Measurements from ENCODE around the gene B9D1. TPM values are rescaled to one million over a fixed set of nuclear protein-coding genes. Genes with fewer than 3 reads are reported as not detected.

Gene B9D1
- total and polyA plus RNA-seq, 9 of the 15 experiments (the other 6 are each of a cell fraction or from before 2014, with no cell fraction given) = 8.9 to 28.0 (median 17.9) TPM

DNA sequence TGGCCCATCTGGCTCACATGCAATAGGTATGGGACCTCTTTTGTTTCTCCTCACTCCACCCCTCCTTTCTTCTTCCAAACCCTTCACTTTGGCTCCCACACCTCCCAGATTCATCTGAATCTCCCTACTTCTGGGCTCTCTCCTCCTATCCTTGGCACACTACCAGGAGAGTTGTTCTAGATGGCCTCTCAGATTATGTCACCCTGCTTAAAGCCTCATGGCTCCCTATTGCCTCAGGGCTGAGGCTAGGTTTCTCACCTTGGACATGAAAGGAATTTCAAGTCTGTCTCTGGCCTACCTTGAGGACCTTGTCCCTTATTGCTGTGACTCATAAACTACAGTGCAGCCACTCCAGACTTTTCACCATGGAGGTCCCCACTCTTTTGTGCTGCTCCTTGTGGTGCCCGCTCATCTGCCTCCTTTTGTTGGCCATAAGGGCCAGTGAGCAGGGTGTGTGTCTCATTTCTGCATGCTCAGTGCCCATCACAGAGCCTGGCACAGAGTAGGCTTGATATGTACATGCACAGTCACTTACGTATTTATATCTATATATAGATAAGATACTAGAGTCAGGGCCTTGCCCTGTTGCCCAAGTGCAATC, 25.5 kb upstream of the B9D1 start:
- TF ChIP-seq EZH2 (IDR thresholded peaks at IDR 0.05; ENCODE audit: borderline replicate concordance, low read depth, low read length) = no peak
- H3K4me1 ChIP-seq (replicated peaks in 1 of 2; ENCODE audit: control insufficient read depth in 2 of 2, insufficient read depth in 2 of 2, low read length in 2 of 2) = peaks cover 3 to 27% of the 10 kb centered on the region in 2 experiments; a peak in 4 of 5 replicates
- no peak for FAIRE-seq
- no peak overlapping the region for H2AFZ ChIP-seq (ENCODE audit: low read depth, low read length)
- no peaks in the 10 kb centered on the region for H3K79me2 ChIP-seq (ENCODE audit: control insufficient read depth, insufficient read depth, low read length)
- no peaks in the 10 kb centered on the region; the same call in 1 of the 3 replicates for H3K36me3 ChIP-seq (ENCODE audit: control insufficient read depth, insufficient read depth, low read length)
- intact Hi-C loops (cut with micrococcal nuclease) = no loop called here
- H4K20me1 ChIP-seq (replicated peaks; ENCODE audit: control insufficient read depth, insufficient read depth, low read length) = no peaks in the 10 kb centered on the region
- ChIA-PET POLR2A (interaction anchor here (1.0 kb wide), 1 partner anchor 129 kb away, joined by 3 read pairs; no protein-coding TSS in a partner anchor), CTCF (ENCODE audit: low intra/inter-chr PET ratio) (no interaction called here)
- H3K4me3 ChIP-seq = no peak overlapping the region
- in situ Hi-C loops (cut with MboI) = no loop called here
- no peaks in the 10 kb centered on the region for H3K9me3 ChIP-seq (replicated peaks; ENCODE audit: control insufficient read depth, insufficient read depth, low read depth, low read length)
- no peak overlapping the region for H3K27ac ChIP-seq (ENCODE audit: extremely low read depth, low read depth, low read length)
- H3K9ac ChIP-seq (ENCODE audit: insufficient read depth in 1 of 2, low read depth in 2 of 2, low read length in 2 of 2) = no peak overlapping the region
- 75% methylated on average over 2 of the region's 2 CpGs for WGBS (ENCODE audit: insufficient coverage, low coverage, missing lambda C conversion rate)
- H3K9me1 ChIP-seq (ENCODE audit: control insufficient read depth, insufficient read depth, low read length) = no peaks in the 10 kb centered on the region
- BruUV-seq (replicated peaks) = no TSS peak
- DNase-seq (ENCODE audit: extremely low read depth in 1 of 4, low spot score in 3 of 4) = no peak
- no peaks in the 10 kb centered on the region for H3K27me3 ChIP-seq (ENCODE audit: control insufficient read depth in 2 of 2, insufficient read depth in 2 of 2, low read length in 2 of 2)
- no peak overlapping the region for H3K4me2 ChIP-seq (ENCODE audit: insufficient read depth, low read length)
- ATAC-seq = no peak

- no TSS peak for BruUV-seq (replicated peaks)
- DNase-seq (ENCODE audit: extremely low read depth in 1 of 4, low spot score in 3 of 4) = no peak
- no peak within 1 kb of the TSS for H3K4me2 ChIP-seq (ENCODE audit: insufficient read depth, low read length)
- no peaks in the 10 kb centered on the region for H3K79me2 ChIP-seq (ENCODE audit: control insufficient read depth, insufficient read depth, low read length)
- no peaks in the 10 kb centered on the region for H3K9me1 ChIP-seq (ENCODE audit: control insufficient read depth, insufficient read depth, low read length)
- ATAC-seq = peak; percentile 50
- in situ Hi-C loops (cut with MboI) (no loop called here), intact Hi-C loops (cut with micrococcal nuclease) (no loop called here)
- ChIA-PET CTCF (ENCODE audit: low intra/inter-chr PET ratio) (no interaction called here), POLR2A (interaction anchor here (1.9 kb wide), 1 partner anchor 9 kb away, joined by 9 read pairs; the partner anchor contains the start of gene MAPK7)
- H3K4me3 ChIP-seq = no peak within 1 kb of the TSS
- no peak within 1 kb of the TSS for H2AFZ ChIP-seq (ENCODE audit: low read depth, low read length)
- 0 out of 2 replicates have a peak, but pooled peaks have one; percentile 47 for TF ChIP-seq ZNF589 (CRISPR knock-in tag; IDR thresholded peaks at IDR 0.05; ENCODE audit: low read depth)
- TF ChIP-seq ZNF766 (CRISPR knock-in tag; conservative IDR thresholded peaks at IDR 0.05) = 0 out of 2 replicates have a peak, but pooled peaks have one; percentile 31
- TF ChIP-seq, protein P1, sequence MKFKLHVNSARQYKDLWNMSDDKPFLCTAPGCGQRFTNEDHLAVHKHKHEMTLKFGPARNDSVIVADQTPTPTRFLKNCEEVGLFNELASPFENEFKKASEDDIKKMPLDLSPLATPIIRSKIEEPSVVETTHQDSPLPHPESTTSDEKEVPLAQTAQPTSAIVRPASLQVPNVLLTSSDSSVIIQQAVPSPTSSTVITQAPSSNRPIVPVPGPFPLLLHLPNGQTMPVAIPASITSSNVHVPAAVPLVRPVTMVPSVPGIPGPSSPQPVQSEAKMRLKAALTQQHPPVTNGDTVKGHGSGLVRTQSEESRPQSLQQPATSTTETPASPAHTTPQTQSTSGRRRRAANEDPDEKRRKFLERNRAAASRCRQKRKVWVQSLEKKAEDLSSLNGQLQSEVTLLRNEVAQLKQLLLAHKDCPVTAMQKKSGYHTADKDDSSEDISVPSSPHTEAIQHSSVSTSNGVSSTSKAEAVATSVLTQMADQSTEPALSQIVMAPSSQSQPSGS (CRISPR knock-in tag; IDR thresholded peaks at IDR 0.05) = no peak
- TF ChIP-seq ATF4 (CRISPR knock-in tag; IDR thresholded peaks at IDR 0.05) = 0 out of 2 replicates have a peak, but pooled peaks have one; percentile 19
- no peaks in the 10 kb centered on the region for H3K27me3 ChIP-seq (ENCODE audit: control insufficient read depth in 2 of 2, insufficient read depth in 2 of 2, low read length in 2 of 2)
- no peaks in the 10 kb centered on the region; the same call in 1 of the 3 replicates for H3K36me3 ChIP-seq (ENCODE audit: control insufficient read depth, insufficient read depth, low read length)
- no peak within 1 kb of the TSS for H3K27ac ChIP-seq (ENCODE audit: extremely low read depth, low read depth, low read length)
- H4K20me1 ChIP-seq (replicated peaks; ENCODE audit: control insufficient read depth, insufficient read depth, low read length) = no peaks in the 10 kb centered on the region
- H3K9me3 ChIP-seq (replicated peaks; ENCODE audit: control insufficient read depth, insufficient read depth, low read depth, low read length) = no peaks in the 10 kb centered on the region
- peaks cover 3 to 27% of the 10 kb centered on the region in 2 experiments; a peak in 4 of 5 replicates for H3K4me1 ChIP-seq (replicated peaks in 1 of 2; ENCODE audit: control insufficient read depth in 2 of 2, insufficient read depth in 2 of 2, low read length in 2 of 2)
- no peak for FAIRE-seq
- WGBS (ENCODE audit: insufficient coverage, low coverage, missing lambda C conversion rate) = 28% methylated on average over 6 of the region's 22 CpGs
- H3K9ac ChIP-seq (ENCODE audit: insufficient read depth in 1 of 2, low read depth in 2 of 2, low read length in 2 of 2) = peak within 1 kb of the TSS in 1 of 2 experiments; percentile 26; a peak in 1 of 4 replicates
These were observed 24.7 kb upstream of the B9D1 start, which contains the start of gene MFAP4 for GRCh38 chr17:19386974-19387920. TSS of gene MFAP4 (minus strand) at chr17:19387190. CDS start at chr17:19387155, 35 bp downstream.

Data from K562 (cell line).